Measurements from ENCODE around the gene CAPS. TPM values are rescaled to one million over a fixed set of nuclear protein-coding genes. Genes with fewer than 3 reads are reported as not detected.
"Not testable (repeated sequence)": the region's sequence is repeated elsewhere in the genome, so short reads cannot be mapped to it uniquely, and the experiment has no call there.

Gene CAPS
- total RNA-seq, 1 donor from 2014 or later, result 9.3 TPM

DNA sequence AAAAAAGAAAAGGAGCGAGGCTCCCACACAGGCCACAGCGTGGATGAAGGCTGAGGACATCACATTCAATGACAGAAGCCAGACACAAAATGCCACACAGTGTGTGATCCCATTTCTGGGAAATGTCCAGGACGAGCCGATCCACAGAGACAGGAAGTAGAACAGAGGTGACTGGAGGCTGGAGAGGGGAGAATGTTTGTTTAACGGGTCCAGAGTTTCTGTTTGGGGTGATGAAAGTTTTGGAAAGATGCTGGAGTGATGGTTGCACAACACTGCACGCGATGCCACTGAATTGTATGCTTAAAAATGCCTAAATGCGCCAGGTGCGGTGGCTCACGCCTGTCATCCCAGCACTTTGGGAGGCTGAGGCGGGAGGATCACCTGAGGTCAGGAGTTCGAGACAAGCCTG is 43.1 kb upstream of the CAPS start:
- no peaks in the 10 kb centered on the region for H3K9me3 Mint-ChIP-seq (ENCODE audit: unreplicated experiment)
- H3K27ac Mint-ChIP-seq (ENCODE audit: unreplicated experiment), result no peak overlapping the region
- H3K36me3 Mint-ChIP-seq (ENCODE audit: low read depth, unreplicated experiment), result no peaks in the 10 kb centered on the region
- H3K4me1 Mint-ChIP-seq (ENCODE audit: unreplicated experiment), result no peaks in the 10 kb centered on the region
- H3K4me3 Mint-ChIP-seq (ENCODE audit: unreplicated experiment), result no peak overlapping the region
- H3K27me3 Mint-ChIP-seq (ENCODE audit: unreplicated experiment), result peaks cover 5% of the 10 kb centered on the region
- DNase-seq (ENCODE audit: low spot score), result no peak
- TF ChIP-seq, protein P1, sequence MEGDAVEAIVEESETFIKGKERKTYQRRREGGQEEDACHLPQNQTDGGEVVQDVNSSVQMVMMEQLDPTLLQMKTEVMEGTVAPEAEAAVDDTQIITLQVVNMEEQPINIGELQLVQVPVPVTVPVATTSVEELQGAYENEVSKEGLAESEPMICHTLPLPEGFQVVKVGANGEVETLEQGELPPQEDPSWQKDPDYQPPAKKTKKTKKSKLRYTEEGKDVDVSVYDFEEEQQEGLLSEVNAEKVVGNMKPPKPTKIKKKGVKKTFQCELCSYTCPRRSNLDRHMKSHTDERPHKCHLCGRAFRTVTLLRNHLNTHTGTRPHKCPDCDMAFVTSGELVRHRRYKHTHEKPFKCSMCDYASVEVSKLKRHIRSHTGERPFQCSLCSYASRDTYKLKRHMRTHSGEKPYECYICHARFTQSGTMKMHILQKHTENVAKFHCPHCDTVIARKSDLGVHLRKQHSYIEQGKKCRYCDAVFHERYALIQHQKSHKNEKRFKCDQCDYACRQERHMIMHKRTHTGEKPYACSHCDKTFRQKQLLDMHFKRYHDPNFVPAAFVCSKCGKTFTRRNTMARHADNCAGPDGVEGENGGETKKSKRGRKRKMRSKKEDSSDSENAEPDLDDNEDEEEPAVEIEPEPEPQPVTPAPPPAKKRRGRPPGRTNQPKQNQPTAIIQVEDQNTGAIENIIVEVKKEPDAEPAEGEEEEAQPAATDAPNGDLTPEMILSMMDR (IDR thresholded peaks at IDR 0.05; ENCODE audit: unreplicated experiment), result no peak

DNA sequence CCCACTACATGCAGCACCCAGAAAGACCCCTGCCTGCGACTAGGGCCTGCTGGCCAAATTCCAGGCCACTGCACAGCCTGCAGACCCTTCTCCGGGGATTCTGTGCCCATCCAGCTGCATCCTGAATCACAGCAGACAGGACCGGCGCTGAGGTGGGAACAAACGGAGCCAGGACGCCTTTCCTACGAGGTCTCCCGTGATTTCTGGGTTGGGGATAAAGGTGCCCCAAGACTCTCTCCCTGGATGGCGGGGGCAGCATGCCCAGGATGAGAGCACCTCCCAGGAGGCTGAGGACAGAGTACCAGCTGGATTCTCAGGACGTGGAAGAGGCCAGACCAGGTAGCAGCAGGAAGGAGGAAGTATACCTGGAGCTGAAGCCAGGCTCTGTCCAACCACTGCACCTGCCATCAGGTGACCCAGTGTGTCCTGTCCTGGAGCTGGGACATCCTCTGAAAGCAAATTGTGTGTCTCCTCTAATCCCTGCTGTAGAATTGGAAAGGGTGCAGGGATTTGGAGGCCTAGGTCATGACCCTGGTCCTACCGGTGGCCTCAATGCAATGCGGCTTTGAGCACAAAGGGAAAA is 40.3 kb upstream of the CAPS start:
- Mint-ChIP-seq H3K4me1 (ENCODE audit: unreplicated experiment) (no peaks in the 10 kb centered on the region), H3K36me3 (ENCODE audit: low read depth, unreplicated experiment) (no peaks in the 10 kb centered on the region), H3K27me3 (ENCODE audit: unreplicated experiment) (peaks cover 2% of the 10 kb centered on the region), H3K27ac (ENCODE audit: unreplicated experiment) (no peak overlapping the region), H3K9me3 (ENCODE audit: unreplicated experiment) (no peaks in the 10 kb centered on the region), H3K4me3 (ENCODE audit: unreplicated experiment) (no peak overlapping the region)
- DNase-seq (ENCODE audit: low spot score), result no peak
- TF ChIP-seq, protein P1 (IDR thresholded peaks at IDR 0.05; ENCODE audit: unreplicated experiment), result no peak

DNA sequence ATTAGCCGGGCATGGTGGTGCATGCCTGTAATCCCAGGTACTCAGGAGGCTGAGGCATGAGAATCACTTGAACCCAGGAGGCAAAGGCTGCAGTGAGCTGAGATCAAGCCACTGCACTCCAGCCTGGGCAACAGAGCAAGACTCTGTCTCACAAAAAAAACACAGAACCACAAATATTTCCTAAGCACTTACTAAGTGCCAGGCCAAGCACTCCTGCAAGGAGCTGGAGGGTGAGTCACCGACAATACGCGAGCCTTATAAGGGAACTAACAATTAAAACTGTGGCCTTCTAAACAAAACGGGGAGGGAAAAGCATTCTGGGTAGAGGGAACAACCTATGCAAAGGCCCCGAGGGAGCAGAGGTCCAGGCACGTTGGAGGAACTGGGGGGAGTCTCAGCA is 39.6 kb upstream of the CAPS start:
- H3K27me3 Mint-ChIP-seq (ENCODE audit: unreplicated experiment); H3K36me3 Mint-ChIP-seq (ENCODE audit: low read depth, unreplicated experiment); H3K4me3 Mint-ChIP-seq (ENCODE audit: unreplicated experiment); DNase-seq (ENCODE audit: low spot score); H3K9me3 Mint-ChIP-seq (ENCODE audit: unreplicated experiment); H3K4me1 Mint-ChIP-seq (ENCODE audit: unreplicated experiment); H3K27ac Mint-ChIP-seq (ENCODE audit: unreplicated experiment): not testable (repeated sequence)

DNA sequence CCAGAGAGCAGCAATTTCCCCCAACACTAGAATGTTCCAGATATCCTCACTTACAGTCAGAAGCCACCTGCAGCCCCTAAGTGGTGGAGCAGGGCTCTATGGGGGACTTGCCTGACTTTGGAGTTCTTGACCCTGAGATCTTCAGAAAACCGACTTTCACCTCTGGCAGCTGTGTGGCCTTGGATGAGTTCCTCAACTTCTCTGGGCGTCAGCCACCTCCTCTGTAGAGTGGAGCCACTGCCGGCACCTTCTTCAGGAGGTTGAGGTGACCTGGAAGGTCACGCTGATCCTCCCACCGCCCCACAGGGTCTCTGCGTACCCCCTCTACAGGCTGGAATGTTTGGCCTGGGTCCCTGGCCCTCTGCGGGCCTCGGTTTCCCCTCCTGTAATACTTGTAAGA is 36.6 kb upstream of the CAPS start:
- Mint-ChIP-seq H3K4me3 (ENCODE audit: unreplicated experiment) (no peak overlapping the region), H3K27ac (ENCODE audit: unreplicated experiment) (no peak overlapping the region), H3K4me1 (ENCODE audit: unreplicated experiment) (no peaks in the 10 kb centered on the region), H3K36me3 (ENCODE audit: low read depth, unreplicated experiment) (no peaks in the 10 kb centered on the region), H3K27me3 (ENCODE audit: unreplicated experiment) (no peaks in the 10 kb centered on the region), H3K9me3 (ENCODE audit: unreplicated experiment) (no peaks in the 10 kb centered on the region)
- TF ChIP-seq, protein P1 (IDR thresholded peaks at IDR 0.05; ENCODE audit: unreplicated experiment), result no peak
- no peak for DNase-seq (ENCODE audit: low spot score)

DNA sequence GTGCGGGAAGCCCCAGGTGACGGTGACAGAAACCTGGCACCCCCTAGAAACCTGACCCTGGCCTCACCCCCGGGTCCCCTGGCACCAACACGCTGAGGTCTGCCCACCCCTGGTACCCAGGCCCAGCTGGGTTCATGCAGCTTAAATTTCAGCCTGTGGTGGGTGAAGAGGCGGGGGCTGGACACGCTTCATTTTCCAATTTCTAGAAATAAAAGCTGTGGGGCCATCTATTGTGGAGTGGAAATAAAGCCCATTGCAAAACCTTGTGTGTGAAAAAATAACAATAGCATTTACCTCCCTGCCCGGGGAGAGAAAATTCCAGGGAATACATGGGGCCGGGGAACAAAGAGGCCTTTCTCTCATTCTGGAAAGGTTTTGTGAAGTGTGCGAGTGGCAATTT is 36.2 kb upstream of the CAPS start:
- no peaks in the 10 kb centered on the region for H3K36me3 Mint-ChIP-seq (ENCODE audit: low read depth, unreplicated experiment)
- peaks cover 2% of the 10 kb centered on the region for H3K4me1 Mint-ChIP-seq (ENCODE audit: unreplicated experiment)
- no peak overlapping the region for H3K4me3 Mint-ChIP-seq (ENCODE audit: unreplicated experiment)
- H3K27ac Mint-ChIP-seq (ENCODE audit: unreplicated experiment), result no peak overlapping the region
- no peaks in the 10 kb centered on the region for H3K9me3 Mint-ChIP-seq (ENCODE audit: unreplicated experiment)
- TF ChIP-seq, protein P1 (IDR thresholded peaks at IDR 0.05; ENCODE audit: unreplicated experiment), result no peak
- DNase-seq (ENCODE audit: low spot score), result no peak
- H3K27me3 Mint-ChIP-seq (ENCODE audit: unreplicated experiment), result no peaks in the 10 kb centered on the region

Data from endothelial cell (in vitro differentiated cells).